NCI-H2196 (cell line): ENCODE data around the gene MFSD12.

ENCODE experiments used
- DNase-seq: peaks from one replicate; lab custom pipeline; 2025; ENCODE audit not compliant: unreplicated experiment; lab: John Stamatoyannopoulos, UW

The MFSD12 gene

DNA sequence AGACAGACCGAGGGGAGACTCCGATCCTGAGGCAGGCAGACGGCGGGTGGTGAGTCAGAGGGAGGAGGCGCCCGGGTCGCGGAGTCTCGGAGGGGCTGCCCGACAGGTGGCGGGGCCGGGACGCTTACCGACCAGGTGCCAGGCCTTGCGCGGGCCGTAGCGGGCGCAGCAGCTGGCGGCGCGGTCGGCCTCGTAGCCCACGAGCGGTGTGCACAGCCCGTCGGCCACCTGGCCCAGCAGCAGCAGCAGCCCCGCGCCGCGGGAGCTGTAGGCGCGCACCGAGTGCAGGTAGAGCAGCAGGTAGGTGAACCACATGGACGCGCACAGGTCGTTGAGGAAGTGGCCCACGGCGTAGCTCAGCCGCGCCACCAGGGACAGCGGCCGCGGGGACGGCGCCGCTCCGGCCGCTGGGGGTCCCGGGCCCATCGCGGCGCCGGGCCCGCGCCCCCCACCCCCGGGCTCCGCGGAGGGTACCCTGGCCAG is 367 bp downstream of the MFSD12 start:
- DNase-seq = no peak

DNA sequence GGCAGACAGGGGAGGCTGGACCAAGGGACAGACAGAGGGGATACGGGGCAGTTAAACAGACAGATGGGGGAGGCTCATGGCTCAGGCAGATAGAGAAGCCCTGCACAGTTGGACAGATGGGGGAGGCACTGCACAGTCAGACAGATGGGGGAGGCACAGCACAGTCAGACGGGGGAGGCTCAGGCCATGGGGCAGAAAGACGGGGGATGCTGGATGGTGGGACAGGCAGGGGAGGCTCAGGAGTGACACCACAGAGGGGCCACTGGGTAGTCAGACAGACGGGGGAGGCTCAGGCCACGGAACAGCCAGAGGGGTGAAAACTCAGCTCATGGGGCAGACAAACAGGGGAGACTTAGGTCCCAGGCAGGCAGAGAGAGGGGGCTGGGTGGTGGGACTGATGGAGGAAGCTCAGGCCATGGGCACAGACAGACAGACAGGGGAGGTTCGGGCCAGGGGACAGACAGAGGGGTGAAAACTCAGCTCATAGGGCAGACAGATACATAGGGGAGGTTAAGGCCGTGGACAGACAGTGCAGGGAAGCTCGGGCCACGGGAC is 886 bp downstream of the MFSD12 start:
- DNase-seq = no peak

DNA sequence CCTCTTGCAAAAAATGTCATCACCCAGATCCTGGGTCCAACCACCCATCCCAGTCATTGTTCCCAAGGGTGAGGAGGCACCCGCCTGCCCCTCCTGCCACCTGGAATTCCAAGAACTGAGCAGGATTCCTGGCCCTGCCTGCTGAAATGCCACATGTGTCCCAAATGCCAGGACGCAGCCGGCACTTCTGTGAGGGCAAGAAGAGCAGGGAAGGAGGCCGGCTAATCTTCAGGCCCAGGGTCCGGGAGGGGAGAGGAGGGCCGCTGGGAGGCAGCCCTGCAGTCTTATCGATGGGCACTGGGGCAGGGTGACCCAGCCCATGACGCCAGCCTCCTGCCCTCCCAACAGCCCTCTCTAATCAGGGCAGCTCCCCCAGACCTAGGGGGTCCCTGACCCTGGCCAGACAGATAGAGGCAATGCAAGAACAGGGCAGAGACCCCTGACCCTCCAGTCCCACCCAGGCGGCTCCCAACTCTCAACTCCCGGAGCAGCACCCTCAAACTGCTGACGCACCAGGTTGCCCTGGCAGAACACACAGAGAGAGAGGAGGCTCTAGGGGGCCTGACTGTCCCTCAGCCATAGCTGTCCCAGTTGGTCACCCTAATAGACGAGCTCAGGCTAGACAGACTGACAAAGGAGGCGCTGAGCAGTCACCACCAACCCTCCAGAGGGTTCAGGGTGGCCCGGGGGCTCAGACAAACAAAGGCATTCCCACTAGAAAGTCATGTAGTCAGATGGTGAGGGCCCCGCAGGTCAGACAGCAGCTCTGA is 1.5 kb downstream of the MFSD12 start:
- no peak for DNase-seq

DNA sequence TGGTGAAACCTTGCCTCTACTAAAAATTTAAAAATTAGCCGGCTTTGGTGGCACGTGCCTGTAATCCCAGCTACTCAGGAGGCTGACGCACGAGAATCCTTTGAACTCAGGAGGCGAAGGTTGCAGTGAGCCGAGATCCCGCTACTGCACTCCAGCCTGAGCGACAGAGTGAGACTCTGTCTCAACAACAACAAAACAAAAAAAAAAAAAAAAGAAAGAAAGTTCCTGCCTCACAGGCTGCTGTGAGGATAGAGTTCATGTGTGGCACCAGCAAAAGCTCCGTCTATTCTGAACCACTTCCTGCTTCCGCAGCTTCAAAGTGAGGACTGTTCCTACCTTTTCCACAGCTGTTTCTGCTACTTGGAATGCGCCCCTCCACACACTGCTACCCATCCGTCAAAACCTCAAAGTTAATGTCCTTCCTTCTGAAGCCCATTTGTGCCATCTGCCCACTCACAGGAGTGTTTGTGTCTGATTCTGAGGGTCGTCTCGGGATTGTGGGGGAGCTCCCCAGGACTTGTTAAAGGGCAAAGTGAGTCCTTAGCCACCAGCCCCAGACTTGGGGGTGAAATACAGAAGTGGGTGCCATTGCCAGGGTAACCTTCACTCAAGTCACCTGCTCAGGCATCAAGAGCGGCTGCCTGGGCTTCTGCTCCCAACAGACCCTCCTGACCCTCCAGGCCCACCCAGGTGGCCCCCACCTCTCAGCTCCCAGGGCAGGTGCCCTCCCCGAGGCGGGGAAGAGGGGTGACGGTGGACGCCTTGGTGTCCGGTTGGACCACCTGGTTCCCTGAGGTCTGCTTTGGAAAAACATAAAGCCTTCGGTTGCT is 2.9 kb downstream of the MFSD12 start:
- no peak for DNase-seq

DNA sequence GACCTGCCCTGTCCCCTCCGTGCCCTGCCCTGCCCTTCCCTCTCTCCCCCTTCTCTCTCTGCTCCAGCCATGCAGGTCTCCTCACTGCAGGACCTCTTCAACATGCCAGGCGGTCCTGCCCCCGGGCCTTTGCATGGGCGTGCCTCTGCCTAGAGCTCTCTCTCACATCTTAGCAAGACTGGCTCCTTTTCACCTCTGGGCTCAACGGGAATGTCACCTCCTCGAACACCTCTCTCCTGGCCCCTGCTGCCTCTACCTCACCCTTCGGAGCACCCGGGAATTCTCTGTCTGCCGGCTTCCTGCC is 5.6 kb downstream of the MFSD12 start:
- DNase-seq = no peak

DNA sequence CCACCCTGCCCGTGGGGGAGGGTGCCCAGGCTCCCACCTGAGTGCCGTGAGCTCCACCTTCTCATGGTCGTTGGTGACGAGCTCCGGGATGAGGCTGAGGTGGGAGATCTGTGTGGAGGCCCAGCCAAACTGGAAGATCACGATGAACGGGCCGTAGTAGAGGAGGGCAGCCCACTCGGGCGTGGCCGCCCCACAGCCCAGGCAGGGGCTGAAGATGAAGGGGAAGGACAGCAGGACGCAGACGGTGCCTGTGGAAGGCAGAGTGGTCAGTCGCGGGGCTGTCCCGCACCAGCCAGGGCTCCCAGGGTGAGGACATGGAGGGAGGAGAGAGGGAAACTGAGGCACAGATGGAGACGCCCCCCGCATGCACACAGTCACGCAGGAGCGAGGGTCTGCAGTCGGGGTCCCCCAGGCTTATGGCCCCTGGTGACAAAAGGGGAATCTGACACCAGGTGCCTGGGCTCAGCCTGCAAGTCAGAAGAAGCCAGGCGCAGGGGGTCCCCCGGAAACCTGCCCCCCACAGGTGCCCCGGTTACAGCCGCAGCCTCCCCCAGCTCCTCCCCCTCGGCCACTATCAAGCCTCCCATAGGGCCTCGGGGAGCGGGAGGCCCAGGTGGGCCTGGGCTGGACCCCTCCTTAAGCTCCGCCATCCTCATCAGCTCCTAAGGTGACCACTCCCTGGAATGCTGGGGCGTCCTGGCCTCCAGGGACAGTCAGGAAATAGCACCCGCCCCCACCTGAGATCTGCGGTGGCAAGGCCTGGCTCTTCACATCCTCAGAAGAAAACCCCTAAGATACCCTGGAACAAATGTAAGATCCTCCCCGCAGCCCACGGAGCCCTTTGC is 6.2 kb downstream of the MFSD12 start:
- no peak for DNase-seq

DNA sequence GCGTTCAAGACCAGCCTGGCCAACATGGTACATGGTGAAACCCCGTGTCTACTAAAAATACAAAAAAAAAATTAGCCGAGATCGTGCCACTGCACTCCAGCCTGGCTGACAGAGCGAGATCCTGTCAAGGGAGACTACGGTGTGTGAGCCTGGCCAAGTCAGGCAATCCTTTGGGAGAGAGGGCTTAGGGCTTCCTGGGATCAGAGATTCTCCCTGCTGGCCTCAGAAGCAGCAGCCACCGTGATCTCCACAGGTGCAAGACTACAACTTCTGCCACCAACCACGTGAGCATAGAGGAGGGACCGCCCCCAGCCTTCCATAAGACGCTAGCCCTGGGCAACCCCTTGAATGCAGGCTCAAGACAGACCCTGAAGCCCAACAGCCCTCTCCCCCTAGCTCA is 7.6 kb downstream of the MFSD12 start:
- DNase-seq = no peak

DNA sequence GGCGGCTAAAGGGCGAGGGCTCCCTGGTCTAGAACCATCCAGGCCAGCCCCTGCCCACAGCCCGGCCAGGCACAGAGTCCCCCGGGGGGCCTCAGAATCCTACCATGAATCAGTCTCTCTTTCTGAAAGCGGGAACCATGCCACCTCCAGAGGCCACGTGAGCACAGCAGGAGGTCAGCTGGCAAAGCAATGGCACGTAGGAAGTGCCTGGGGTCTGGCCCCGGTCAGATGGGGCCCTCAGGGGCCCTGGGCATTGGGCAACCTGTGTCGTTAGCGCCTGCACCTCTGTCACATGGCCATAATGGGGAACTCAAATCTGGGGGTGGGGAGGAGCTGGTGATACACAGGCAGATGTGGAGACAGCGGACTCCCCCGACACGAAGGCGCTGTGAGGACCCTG is 8.8 kb downstream of the MFSD12 start:
- DNase-seq = no peak

DNA sequence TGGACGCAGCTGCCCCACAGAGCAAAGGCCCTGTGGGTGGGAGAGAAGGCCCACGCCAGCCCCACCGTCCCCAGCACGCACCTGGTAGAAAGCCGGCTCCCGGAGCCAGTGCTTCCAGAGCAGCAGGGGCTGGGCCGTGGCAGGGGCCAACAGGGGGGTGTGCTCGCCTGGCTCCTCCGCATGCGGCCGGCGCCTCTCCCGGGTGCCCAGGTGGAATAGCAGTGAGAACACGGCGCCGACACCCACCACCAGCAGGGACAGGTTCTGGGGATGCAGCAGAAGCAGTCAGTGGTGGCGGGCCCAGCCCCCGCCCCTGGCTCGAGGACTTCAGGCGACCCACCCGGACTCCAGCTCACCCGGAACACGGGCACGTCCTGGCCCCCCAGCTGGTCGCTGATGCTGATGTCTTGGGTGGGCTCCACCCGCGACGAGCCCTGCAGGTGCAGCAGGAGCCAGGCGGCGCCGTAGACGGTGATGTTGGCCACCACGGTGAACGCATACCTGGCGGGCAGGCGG is 9.6 kb downstream of the MFSD12 start:
- DNase-seq = no peak

DNA sequence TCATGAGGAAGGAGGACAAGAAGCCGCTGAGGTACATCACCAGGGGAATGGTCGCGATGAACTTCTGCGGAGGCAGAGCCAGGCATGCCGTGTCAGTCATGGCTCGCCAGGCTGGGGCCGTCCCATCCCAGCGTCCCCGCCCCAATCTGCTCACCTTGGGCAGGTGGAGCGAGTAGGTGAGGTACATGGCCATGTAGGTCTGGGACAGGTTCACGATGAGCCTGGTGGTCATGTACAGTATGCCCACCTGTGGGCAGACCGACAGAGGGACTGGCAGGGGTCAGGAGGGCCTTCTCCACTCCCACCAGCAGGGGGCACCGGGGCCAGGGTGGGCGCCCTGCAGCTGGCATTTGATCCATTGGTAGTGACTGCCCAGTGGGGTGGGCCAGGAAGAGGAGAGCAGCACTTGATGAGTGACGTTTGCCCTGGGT is 10.1 kb downstream of the MFSD12 start:
- DNase-seq = no peak

DNA sequence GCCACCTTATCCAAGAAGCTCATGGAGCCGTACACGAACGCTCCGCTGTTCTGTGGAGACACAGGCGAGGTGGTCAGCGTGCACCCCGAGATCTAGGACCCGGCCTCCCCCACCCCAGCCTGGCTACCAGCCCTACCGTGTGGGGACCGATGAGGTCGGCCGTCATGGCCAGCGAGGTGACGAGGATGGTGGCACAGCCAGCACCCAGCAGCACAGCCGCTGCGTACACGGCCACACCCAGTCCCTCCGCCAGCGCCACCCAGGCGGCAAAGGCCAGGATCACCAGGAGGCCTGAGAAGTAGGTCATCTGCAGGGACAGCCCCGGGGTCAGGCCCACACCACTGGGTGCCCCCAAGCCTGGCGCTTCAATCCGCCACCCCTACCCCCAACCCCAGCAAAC is 11.3 kb downstream of the MFSD12 start:
- no peak for DNase-seq

DNA sequence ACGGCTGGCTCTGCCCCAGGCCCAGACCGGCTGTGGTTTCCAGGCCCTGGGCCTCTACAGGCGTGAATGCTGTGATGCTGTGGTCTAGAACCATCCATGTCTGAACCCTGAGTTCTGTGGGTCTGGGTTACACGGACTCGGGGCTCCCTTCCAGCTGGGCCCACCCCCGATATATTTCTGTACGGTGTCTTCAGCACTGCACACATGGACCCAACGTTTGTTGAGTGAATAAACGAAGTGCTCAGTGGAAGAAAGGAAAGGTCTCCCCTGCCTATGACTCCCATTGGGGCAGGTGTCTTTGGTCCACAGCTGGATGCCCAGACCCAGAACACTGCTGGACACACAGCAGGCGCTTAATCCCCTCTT is 11.7 kb downstream of the MFSD12 start:
- no peak for DNase-seq

DNA sequence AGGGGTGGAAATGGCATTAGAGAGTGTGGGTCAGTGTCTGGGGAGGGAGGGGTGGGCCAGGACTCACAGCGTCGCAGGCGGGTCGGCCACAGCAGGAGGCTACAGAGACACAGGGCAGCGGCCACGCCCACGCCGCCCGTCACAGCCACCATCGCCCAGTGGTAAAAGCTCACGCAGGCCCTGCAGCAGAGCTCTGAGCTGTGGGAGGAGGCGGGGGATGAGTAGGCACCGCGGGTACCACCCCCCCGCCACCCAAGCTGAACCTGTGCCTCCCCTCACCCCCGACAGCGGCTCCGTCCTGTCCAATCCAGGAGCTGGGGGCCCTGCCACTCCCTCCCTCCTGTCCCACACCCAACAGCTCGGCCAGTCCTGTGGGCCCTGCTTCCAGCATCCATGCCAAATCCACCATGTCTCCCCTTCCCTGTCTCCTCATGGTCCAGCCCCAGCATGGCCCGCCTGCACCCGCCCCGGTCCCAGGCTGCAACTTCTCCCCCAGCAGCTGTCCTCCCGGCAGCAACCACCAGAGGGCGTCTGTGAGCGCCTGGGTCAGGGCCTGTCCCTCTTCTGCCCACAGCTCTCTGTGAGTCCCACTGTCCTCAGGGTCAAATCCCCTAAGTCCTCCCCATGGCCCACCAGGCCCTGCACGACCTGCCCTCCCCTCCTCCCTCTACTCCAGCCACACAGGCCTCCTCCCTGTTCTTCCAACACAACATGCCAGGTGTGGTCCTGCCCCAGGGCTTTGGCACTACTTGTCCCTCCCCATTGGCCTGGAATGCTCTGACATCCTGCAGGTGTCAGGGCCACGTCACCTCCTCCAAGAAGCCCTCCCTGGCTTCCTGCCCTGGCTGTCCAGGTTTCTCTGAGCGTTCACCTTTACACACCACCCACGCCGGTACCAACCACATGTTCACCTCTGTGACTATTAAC is 12.4 kb downstream of the MFSD12 start:
- DNase-seq = peak; percentile 69

DNA sequence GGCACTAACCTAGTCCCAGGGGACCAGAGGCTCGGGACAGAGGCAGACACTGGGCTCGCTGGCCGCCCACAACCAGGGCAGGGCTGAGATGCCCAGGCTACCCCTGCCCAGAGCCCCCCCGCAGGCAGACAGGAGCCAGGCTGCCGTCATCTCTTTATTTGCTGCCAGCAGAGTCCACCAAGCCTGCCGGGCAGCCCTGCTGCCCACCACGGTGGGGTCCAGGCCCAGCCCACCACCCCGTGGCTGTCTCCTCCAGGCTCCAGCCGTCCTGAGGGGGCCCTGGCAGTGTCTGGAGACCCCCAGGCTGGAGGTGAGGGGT is 13.4 kb downstream of the MFSD12 start:
- no peak for DNase-seq

DNA sequence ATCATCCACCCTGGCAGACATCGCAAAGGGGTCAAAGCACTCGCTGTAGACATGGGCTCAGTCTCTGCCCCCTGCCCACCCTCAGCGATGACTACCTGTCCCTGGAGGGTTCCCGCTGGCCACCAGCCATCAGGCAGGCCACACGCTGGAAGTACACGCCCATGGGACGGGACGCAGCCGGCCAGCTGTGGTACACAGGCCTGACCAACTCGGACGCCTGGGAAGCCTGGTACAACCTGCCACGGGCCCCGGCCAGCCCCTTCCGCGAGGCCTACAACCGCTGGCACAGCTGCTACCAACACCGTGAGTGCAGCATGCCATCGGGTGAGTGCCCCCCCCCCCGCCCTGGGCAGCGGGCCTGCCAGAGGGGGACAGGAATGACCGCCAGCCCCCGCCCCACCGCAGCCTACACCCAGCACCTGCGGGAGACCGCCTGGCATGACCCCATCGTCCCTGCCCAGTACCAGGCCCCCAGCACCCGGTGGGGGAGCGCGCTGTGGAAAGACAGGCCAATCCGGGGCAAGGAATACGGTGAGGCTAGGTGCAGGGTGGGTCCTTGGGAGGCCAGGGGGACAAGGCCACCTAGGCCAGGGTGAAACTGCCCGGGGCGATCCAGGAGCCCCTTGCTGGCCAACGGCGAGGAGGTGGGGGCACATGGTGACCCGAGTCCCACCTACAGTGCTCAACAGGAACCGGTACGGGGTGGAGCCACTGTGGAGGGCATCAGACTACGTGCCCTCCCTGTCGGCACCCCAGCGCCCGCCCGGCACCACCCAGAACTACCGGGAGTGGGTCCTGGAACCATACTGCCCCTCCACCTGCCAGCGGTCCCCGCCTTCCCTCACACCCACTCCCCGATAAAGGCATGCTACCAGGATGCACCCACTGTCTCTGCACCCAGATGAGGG is 14.0 kb downstream of the MFSD12 start:
- no peak for DNase-seq

DNA sequence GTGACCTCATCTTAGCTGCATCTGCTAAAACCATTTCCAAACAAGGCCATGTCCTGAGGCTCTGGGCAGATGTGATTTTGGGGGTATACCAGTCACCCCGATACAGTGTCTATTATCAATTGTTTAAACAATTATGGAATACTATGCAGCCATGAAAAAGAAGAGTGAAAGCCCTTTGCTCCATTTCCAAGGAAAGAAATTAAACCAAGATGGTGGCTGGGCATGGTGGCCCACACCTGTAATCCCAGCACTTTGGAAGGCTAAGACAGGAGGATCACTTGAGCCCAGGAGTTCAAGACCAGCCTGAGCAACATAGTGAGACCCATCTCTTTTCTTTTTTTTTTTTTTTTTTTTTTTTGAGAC is 17.6 kb downstream of the MFSD12 start:
- DNase-seq = no peak

DNA sequence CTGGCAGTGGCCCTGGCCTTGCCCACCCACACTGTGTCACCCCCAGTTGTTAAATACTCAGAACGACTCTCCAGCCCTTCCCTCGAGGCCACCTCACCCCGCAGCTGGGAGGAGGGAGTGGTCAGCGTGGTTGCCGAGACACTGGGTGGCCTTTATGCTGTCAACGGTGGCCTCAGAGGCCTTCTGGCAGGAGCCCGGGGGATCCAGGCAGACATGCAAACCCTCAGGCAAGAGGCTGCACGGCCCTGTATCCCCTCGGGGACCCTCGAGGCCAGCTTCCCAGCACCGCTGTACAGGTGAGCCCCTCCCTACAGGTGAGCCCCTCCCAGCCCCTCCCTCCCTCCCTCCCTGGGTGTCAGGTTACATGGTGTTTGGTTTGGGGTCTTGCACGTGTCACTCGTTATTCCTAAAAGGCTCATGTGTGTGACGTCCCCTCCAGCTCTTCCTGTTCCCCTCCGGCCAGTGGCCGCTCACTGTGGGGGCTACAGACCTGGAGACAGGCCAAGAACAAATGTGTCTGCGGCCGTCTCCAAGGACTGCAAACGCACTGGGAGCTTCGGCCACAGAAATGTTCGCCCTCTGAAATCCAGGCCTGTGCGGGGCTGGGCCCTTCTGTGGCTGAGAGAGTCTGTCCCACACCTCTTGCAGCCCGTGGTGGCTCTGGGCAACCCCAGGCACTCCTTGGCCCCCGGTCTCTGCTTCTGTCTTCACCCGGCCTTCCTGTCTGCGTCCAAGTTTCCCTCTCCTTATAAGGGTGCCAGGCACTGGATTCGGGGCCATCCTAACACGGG is 18.2 kb downstream of the MFSD12 start, which contains the start of gene TEKTIP1:
TSS of gene TEKTIP1 (plus strand) at position 210 of the 791 bp plus-strand sequence. CDS start at position 214, 4 bp downstream.
- DNase-seq = no peak

DNA sequence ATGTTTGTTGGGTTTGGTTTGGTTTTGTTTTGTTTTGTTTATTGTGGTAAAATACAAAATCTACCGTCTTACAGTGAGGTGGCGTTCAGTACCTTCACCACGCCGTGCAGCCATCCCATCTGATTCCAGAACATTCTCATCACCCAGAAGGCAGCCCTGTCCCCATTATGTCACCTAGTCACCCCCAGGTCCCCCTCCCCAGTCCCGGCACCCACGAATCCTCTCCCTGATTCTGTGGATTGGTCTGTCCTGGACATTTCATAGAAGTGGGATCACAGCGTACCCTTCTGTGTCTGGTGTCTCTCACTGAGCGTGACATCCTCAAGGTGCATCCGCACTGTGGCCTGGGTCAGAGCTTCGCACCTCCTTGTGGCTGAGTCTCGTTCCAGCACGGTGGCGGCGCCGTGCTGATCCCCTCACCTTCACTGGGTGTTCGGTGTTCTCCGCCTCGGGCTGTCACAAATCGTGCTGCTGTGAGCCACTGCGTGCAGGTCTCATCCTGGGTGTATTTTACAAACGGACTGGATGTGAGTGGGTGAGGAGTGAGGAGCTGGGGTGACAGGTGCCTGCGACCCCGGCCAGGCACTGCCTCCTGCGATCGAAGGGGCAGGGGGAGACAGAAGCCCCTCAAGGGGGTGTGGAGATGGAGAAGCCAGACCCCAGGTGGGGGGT is 19.0 kb downstream of the MFSD12 start:
- DNase-seq = no peak
